ENCODE data around the gene FGF1. TPM values are rescaled to one million over a fixed set of nuclear protein-coding genes. Genes with fewer than 3 reads are reported as not detected.

The FGF1 gene
- total RNA-seq: 0.26 and 2.0 TPM in 2 replicates

GRCh38 chr5:142685418-142686209 lies at the start of gene FGF1:
FGF1 (minus strand) TSS chr5:142686090; CDS start chr5:142614127, 71,963 bp downstream.

Other genes starting within 250 kb of the FGF1 start
- gene ARHGAP26, start 84.3 kb upstream of the FGF1 start, total RNA-seq: 6.5 and 12.4 TPM in 2 replicates

Measured in pericardium fibroblast (primary cell).